Stimulated activated CD4-positive, alpha-beta T cell treated with anti-CD3 and anti-CD28 coated beads, Interleukin-4, amount 100 ng/mL, for 1 hour (primary cell): ENCODE data around the gene TMEM242.
"Not testable (repeated sequence)": the region's sequence is repeated elsewhere in the genome, so short reads cannot be mapped to it uniquely, and the experiment has no call there.

ENCODE experiments used
- DNase-seq: peaks from one replicate; pipeline ENCODE4 v3.0.0-alpha.2; 2020

The TMEM242 gene

DNA sequence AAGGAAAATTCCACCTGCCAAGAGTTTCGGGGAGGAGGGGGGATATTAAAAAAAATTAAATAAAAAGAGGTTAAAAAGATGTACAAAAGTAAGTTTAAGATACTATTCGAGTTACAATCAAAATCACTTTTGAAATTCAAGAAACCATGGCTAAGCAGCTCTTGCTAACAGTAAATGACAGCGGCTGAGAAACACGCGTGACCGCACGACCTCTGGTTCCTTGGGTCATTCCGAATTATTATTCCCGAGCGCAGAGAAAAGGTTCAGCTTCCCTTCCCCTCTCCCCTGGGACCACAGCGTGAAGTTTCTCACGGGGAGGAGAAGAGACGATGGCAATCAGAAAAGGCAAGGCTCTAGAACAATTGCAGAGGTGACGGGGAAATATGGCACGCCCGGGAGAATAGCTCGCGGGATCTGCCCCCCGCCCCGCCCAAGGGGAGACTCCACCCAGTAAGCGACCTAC, 496 bp downstream of the TMEM242 start:
- peak; percentile 79 for DNase-seq

GRCh38 chr6:157316871-157317814, 6.2 kb downstream of the TMEM242 start:
- peak; percentile 14 for DNase-seq

DNA sequence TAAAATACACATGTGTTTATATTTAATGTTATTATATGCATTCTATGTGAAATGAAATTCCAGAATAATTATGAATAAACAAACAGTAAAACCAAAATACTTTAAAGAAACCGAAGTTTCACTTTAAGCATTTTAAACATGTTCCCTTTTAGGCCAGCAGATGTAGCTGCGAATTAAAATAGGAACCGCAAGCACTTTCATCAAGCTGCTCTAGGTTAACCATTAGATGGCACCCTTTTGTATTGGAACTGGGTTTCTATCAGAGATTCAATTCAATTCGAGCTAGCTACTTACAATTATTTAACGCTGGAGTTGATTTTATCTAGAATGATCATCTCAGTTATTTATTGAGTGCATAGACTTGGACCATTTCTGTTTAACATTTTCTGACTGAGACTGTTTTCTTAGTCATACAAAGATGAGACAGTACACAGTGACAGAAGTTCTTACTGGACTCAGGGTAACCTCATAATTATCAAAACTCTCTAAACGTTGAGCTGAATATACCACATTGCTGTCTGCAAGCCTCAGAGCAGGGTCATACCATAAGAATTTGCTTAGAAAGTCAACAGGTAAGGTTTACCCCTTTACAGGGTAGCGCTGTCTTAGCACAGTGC, 8.5 kb downstream of the TMEM242 start:
- DNase-seq = no peak

DNA sequence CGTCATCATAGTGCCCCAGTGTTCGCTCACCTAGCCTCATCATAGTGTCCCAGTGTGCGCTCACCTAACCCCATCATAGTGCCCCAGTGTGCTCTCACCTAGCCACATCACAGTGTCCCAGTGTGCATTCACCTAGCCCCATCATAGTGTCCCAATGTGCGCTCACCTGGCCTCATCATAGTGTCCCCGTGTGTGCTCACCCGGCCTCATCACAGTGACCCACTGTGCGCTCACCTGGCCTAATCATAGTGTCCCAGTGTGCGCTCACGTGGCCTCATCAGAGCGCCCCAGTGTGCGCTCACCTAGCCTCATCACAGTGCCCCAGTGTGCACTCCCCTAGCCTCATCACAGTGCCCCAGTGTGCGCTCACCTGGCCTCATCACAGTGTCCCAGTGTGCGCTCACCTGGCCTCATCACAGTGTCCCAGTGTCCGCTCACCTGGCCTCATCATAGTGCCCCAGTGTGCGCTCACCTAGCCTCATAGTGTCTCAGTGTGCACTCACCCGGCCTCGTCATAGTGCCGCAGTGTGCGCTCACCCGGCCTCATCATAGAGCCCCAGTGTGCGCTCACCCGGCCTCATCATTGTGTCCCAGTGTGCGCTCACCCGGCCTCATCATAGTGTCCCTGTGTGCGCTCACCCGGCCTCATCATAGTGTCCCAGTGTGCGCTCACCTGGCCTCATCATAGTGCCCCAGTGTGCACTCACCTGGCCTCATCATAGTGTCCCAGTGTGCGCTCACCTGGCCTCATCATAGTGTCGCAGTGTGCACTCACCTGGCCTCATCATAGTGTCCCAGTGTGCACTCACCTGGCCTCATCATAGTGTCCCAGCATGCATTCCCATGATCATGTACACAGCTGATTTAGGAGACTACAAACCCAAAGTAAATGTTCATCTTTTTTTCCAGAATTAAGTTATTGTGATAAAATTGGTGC, 9.5 kb downstream of the TMEM242 start:
- no peak for DNase-seq

- DNase-seq = no peak
Observed at GRCh38 chr6:157312757-157313156, 10.6 kb downstream of the TMEM242 start.

GRCh38 chr6:157310693-157311092, 12.6 kb downstream of the TMEM242 start:
- DNase-seq = not testable (repeated sequence)

- no peak for DNase-seq
Observed at GRCh38 chr6:157307661-157308060, 15.7 kb downstream of the TMEM242 start.

- no peak for DNase-seq
Observed at GRCh38 chr6:157305670-157306653, 17.4 kb downstream of the TMEM242 start.

- no peak for DNase-seq
Observed at GRCh38 chr6:157304899-157305663, 18.2 kb downstream of the TMEM242 start.

DNA sequence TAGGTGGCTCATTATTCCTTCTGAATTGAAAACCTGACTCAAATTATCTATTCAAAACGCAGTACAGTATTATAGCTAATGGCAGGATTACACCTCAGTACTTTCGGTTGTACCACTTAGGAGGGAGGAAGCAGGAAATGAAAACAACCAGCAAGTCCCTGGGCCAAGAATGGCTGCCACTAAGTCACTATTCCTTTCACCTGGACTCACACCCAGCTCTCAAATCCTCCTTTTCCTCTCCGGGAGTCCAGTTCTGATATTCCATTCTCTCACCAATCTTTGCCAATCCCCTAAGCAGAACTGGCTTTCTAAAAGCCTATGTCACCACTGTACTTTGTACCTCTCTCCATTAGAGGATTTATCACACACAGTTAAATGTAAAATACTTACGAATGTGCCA, 20.6 kb downstream of the TMEM242 start:
- DNase-seq = no peak

DNA sequence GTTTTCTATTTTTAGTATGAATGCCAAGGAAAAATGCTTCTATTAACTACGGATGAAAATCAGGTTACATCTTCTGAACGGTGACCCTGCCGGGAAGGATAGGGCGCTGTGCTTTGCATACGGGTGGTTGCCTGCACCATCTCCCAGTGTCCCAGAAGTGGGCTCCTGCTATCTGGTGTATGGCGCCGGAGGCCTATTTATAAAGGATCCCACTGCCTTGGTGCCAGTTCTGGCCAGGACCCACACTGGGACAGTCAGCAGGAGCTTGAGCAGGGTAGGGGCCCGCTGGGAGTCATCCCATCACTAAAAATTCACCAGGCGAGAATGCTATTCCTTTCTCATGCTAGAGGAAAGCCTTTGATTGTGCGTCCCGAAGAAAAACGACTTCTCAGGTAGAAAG, 22.9 kb downstream of the TMEM242 start:
- no peak for DNase-seq

DNA sequence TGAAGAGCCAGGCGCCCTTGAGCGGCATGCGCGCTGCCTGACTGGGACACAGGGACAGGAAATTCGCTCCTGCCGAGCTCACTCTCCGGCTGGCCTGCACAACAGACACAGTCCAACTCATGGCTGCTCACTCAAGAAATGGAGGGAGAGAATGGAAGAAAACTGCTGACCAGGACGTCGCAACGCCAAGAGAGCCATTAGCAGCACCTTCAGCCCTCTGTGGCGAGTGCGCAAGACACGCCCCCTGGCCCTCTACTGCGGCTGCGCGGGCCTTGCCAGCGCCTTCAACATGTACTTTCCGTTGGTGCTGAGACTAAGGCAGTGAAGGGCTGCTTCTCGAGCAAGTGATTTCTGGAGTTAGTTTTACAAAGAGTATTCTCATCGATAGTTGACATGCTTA, 23.3 kb downstream of the TMEM242 start:
- no peak for DNase-seq

DNA sequence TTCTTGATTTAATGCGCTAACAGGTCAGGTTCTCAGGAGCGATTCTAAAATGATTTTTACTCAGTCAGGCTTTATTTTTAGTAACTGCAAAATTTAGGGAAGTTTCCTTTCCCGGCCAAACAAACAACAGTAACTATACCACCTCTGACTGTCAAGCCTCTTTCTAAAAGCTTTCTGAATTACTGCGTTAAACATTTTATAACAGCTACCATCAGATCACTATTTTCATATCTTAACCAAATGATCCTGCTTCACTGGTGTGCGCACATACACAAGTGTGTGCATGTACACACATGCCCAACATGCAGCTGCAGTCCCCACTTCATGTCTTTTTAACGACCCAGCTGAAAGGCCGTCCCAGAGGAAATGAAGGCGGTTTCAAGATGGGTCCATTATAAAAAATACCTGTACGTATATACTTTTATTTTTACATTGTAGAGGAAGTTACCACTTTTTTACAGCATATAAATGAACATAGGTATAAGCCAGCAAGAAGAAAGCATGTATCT, 25.0 kb downstream of the TMEM242 start:
- DNase-seq = no peak

DNA sequence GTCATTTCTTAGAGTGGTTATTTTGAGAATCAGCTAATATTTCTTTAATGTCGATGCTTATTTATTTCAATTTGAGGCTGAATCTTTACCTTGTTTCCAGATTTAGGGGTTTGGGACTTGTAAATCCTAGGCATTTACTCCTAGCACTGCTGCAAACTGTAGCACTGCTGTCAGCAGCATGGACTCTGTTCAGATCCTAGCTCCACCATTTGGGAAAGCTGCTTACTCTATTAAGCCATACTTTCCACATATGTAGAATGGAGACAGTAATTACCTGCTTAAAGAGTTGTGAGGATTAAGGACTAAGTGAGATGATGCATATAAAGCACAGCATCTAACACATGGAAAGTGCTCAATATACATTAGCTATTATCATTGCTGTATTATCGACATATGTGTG, 28.7 kb downstream of the TMEM242 start:
- DNase-seq = no peak

GRCh38 chr6:157293780-157294179, 29.5 kb downstream of the TMEM242 start:
- DNase-seq = no peak

- no peak for DNase-seq
Observed at GRCh38 chr6:157292202-157292601, 31.1 kb downstream of the TMEM242 start.

- DNase-seq = no peak
Observed at GRCh38 chr6:157291356-157291755, 32.0 kb downstream of the TMEM242 start.

GRCh38 chr6:157290797-157291196, 32.5 kb downstream of the TMEM242 start:
- DNase-seq = no peak

- DNase-seq = no peak
Observed at GRCh38 chr6:157289764-157290163, 33.6 kb downstream of the TMEM242 start.

GRCh38 chr6:157288575-157288974, 34.7 kb downstream of the TMEM242 start:
- DNase-seq = no peak

GRCh38 chr6:157287923-157288322, 35.4 kb downstream of the TMEM242 start:
- no peak for DNase-seq
